ENCODE measurements around the gene PPM1L. TPM values are rescaled to one million over a fixed set of nuclear protein-coding genes. Genes with fewer than 3 reads are reported as not detected.

The PPM1L gene
- total and polyA plus RNA-seq, 9 donors: 2.2 to 12.1 (median 10.2) TPM

GRCh38 chr3:160808838-160809237, 52.8 kb downstream of the PPM1L start:
- Histone ChIP-seq H3K4me1 (ENCODE audit: insufficient read depth) (peaks cover 3% of the 10 kb centered on the region), H3K27me3 (no peaks in the 10 kb centered on the region), H3K27ac (no peak overlapping the region), H3K4me3 (no peak overlapping the region), H3K36me3 (no peaks in the 10 kb centered on the region), H3K9me3 (no peaks in the 10 kb centered on the region)
- intact Hi-C loops (cut with DNase I): no loop called here
- no peak for TF ChIP-seq EP300 (IDR thresholded peaks at IDR 0.05)
- TF ChIP-seq CTCF (IDR thresholded peaks at IDR 0.05): no peak
- 79 to 91% (median 88%) methylated on average over 3 of the region's 3 CpGs for WGBS, 3 donors
- no peak for DNase-seq

GRCh38 chr3:160809453-160809852, 53.4 kb downstream of the PPM1L start:
- TF ChIP-seq POLR2A (IDR thresholded peaks at IDR 0.05) (no peak), CTCF (IDR thresholded peaks at IDR 0.05) (no peak), EP300 (IDR thresholded peaks at IDR 0.05) (no peak)
- H3K4me1 ChIP-seq (ENCODE audit: insufficient read depth): peaks cover 3% of the 10 kb centered on the region
- no peaks in the 10 kb centered on the region for H3K27me3 ChIP-seq
- no peaks in the 10 kb centered on the region for H3K36me3 ChIP-seq
- H3K9me3 ChIP-seq: no peaks in the 10 kb centered on the region
- 33 to 46% (median 42%) methylated on average over 2 of the region's 2 CpGs for WGBS, 3 donors
- H3K27ac ChIP-seq: no peak overlapping the region
- no peak for DNase-seq
- H3K4me3 ChIP-seq: no peak overlapping the region
- intact Hi-C loops (cut with DNase I): no loop called here

GRCh38 chr3:160810362-160811236, 54.6 kb downstream of the PPM1L start:
- intact Hi-C loops (cut with DNase I): no loop called here
- H3K27ac ChIP-seq: no peak overlapping the region

GRCh38 chr3:160811237-160811548, 55.2 kb downstream of the PPM1L start:
- Histone ChIP-seq H3K4me3 (no peak overlapping the region), H3K9me3 (no peaks in the 10 kb centered on the region), H3K27me3 (no peaks in the 10 kb centered on the region), H3K4me1 (ENCODE audit: insufficient read depth) (peaks cover 3% of the 10 kb centered on the region), H3K36me3 (no peaks in the 10 kb centered on the region), H3K27ac (no peak overlapping the region)
- intact Hi-C loops (cut with DNase I): no loop called here
- no peak for TF ChIP-seq EP300 (IDR thresholded peaks at IDR 0.05)
- TF ChIP-seq CTCF (IDR thresholded peaks at IDR 0.05): no peak
- no peak for TF ChIP-seq POLR2A (IDR thresholded peaks at IDR 0.05)
- DNase-seq: no peak
- WGBS, 3 donors: 47 to 58% (median 50%) methylated on average over 1 of the region's 1 CpG

More at GRCh38 chr3:160810362-160811236, 54.6 kb downstream of the PPM1L start:
- WGBS, 3 donors: 41 to 54% (median 51%) methylated on average over 4 of the region's 4 CpGs
- H3K27me3 ChIP-seq: no peaks in the 10 kb centered on the region
- H3K36me3 ChIP-seq: no peaks in the 10 kb centered on the region
- H3K4me1 ChIP-seq (ENCODE audit: insufficient read depth): peaks cover 3% of the 10 kb centered on the region
- no peak for DNase-seq
- no peaks in the 10 kb centered on the region for H3K9me3 ChIP-seq
- TF ChIP-seq EP300 (IDR thresholded peaks at IDR 0.05) (no peak), POLR2A (IDR thresholded peaks at IDR 0.05) (no peak), CTCF (IDR thresholded peaks at IDR 0.05) (no peak)
- no peak overlapping the region for H3K4me3 ChIP-seq

Measured in ovary (tissue), 9 donors.